MG63 (cell line): ENCODE measurements around the gene IL1RAPL2. TPM values are rescaled to one million over a fixed set of nuclear protein-coding genes. Genes with fewer than 3 reads are reported as not detected.
"Not testable (repeated sequence)": the region's sequence is repeated elsewhere in the genome, so short reads cannot be mapped to it uniquely, and the experiment has no call there.

ENCODE experiments used
- DNase-seq: peaks from one replicate; pipeline ENCODE4 v3.0.0-alpha.2; 2020
- H3K27me3 ChIP-seq: fragments of 250-450 bp; sonication (Bioruptor Pico); 2 replicates; pipeline ENCODE4 v1.5.1; 2020; ENCODE audit warnings: mild to moderate bottlenecking, moderate library complexity
- H3K36me3 ChIP-seq: fragments of 250-450 bp; sonication (Bioruptor Pico); 2 replicates; pipeline ENCODE4 v1.5.1; 2020; ENCODE audit warnings: mild to moderate bottlenecking, moderate library complexity
- H3K4me3 ChIP-seq: fragments of 250-450 bp; sonication (Bioruptor Pico); 2 replicates; pipeline ENCODE4 v1.5.1; 2020; ENCODE audit warnings: mild to moderate bottlenecking, moderate library complexity
- H3K9me3 ChIP-seq: fragments of 250-450 bp; sonication (Bioruptor Pico); 2 replicates; pipeline ENCODE4 v1.5.1; 2020; ENCODE audit warnings: mild to moderate bottlenecking, moderate library complexity
- total RNA-seq: library from RNA; depleted of rRNA; stranded (reverse); fragments of >200 nt; shearing (Covaris generic); gene quantifications from 2 replicates; pipeline ENCODE4 v1.2.3, GENCODE V29; 2014; ENCODE audit warnings: low replicate concordance; rRNA removed

The IL1RAPL2 gene
- total RNA-seq = not detected in 2 replicates

- Histone ChIP-seq H3K27me3 (peaks cover 20% of the 10 kb centered on the region), H3K36me3 (no peaks in the 10 kb centered on the region), H3K9me3 (no peaks in the 10 kb centered on the region), H3K4me3 (no peak within 1 kb of the TSS)
- peak; percentile 4 for DNase-seq
Observed at GRCh38 chrX:104565791-104566680, at the start of gene IL1RAPL2. IL1RAPL2 (plus strand) TSS chrX:104566199.

- no peak overlapping the region for H3K4me3 ChIP-seq
- no peaks in the 10 kb centered on the region for H3K27me3 ChIP-seq
- H3K9me3 ChIP-seq = no peaks in the 10 kb centered on the region
- no peaks in the 10 kb centered on the region for H3K36me3 ChIP-seq
- DNase-seq = no peak
Observed at GRCh38 chrX:104522386-104522785, 43.6 kb upstream of the IL1RAPL2 start.

- no peaks in the 10 kb centered on the region for H3K9me3 ChIP-seq
- no peaks in the 10 kb centered on the region for H3K36me3 ChIP-seq
- H3K27me3 ChIP-seq = no peaks in the 10 kb centered on the region
- H3K4me3 ChIP-seq = no peak overlapping the region
- no peak for DNase-seq
Observed at GRCh38 chrX:104523858-104524257, 42.1 kb upstream of the IL1RAPL2 start.

- no peaks in the 10 kb centered on the region for H3K9me3 ChIP-seq
- H3K36me3 ChIP-seq = no peaks in the 10 kb centered on the region
- no peaks in the 10 kb centered on the region for H3K27me3 ChIP-seq
Observed at GRCh38 chrX:104539081-104539480, 26.9 kb upstream of the IL1RAPL2 start.

GRCh38 chrX:104542447-104542846 lies 23.6 kb upstream of the IL1RAPL2 start:
- not testable (repeated sequence) for H3K9me3 ChIP-seq, DNase-seq, H3K27me3 ChIP-seq, H3K36me3 ChIP-seq, H3K4me3 ChIP-seq

More at GRCh38 chrX:104539081-104539480, 26.9 kb upstream of the IL1RAPL2 start:
- no peak for DNase-seq
- no peak overlapping the region for H3K4me3 ChIP-seq

- H3K36me3 ChIP-seq = no peaks in the 10 kb centered on the region
- H3K27me3 ChIP-seq = peaks cover 20% of the 10 kb centered on the region
- DNase-seq = no peak
- H3K4me3 ChIP-seq = no peak overlapping the region
- no peaks in the 10 kb centered on the region for H3K9me3 ChIP-seq
Observed at GRCh38 chrX:104564335-104564734, 1.7 kb upstream of the IL1RAPL2 start.

GRCh38 chrX:104564921-104565703 lies 887 bp upstream of the IL1RAPL2 start:
- no peak for DNase-seq
- Histone ChIP-seq H3K9me3 (no peaks in the 10 kb centered on the region), H3K27me3 (peaks cover 20% of the 10 kb centered on the region), H3K36me3 (no peaks in the 10 kb centered on the region), H3K4me3 (no peak overlapping the region)

- Histone ChIP-seq H3K4me3 (no peak overlapping the region), H3K36me3 (no peaks in the 10 kb centered on the region), H3K27me3 (peaks cover 20% of the 10 kb centered on the region), H3K9me3 (no peaks in the 10 kb centered on the region)
- peak; percentile 1 for DNase-seq
Observed at GRCh38 chrX:104566681-104567501, 892 bp downstream of the IL1RAPL2 start.

GRCh38 chrX:104567506-104567905 lies 1.5 kb downstream of the IL1RAPL2 start:
- H3K27me3 ChIP-seq = peaks cover 20% of the 10 kb centered on the region
- no peaks in the 10 kb centered on the region for H3K36me3 ChIP-seq
- H3K9me3 ChIP-seq = no peaks in the 10 kb centered on the region
- no peak overlapping the region for H3K4me3 ChIP-seq
- no peak for DNase-seq

GRCh38 chrX:104568304-104568915 lies 2.4 kb downstream of the IL1RAPL2 start:
- DNase-seq = no peak
- Histone ChIP-seq H3K4me3 (no peak overlapping the region), H3K9me3 (no peaks in the 10 kb centered on the region), H3K36me3 (no peaks in the 10 kb centered on the region), H3K27me3 (peaks cover 20% of the 10 kb centered on the region)

- no peak overlapping the region for H3K4me3 ChIP-seq
- H3K36me3 ChIP-seq = no peaks in the 10 kb centered on the region
- H3K27me3 ChIP-seq = no peaks in the 10 kb centered on the region
- no peak for DNase-seq
- no peaks in the 10 kb centered on the region for H3K9me3 ChIP-seq
Observed at GRCh38 chrX:104618106-104618895, 52.3 kb downstream of the IL1RAPL2 start.

GRCh38 chrX:104621781-104622180 lies 55.8 kb downstream of the IL1RAPL2 start:
- Histone ChIP-seq H3K36me3 (no peaks in the 10 kb centered on the region), H3K9me3 (no peaks in the 10 kb centered on the region), H3K4me3 (no peak overlapping the region), H3K27me3 (no peaks in the 10 kb centered on the region)
- no peak for DNase-seq

- DNase-seq = no peak
- H3K36me3 ChIP-seq = no peaks in the 10 kb centered on the region
- no peaks in the 10 kb centered on the region for H3K9me3 ChIP-seq
- no peaks in the 10 kb centered on the region for H3K27me3 ChIP-seq
- no peak overlapping the region for H3K4me3 ChIP-seq
Observed at GRCh38 chrX:104641176-104641575, 75.2 kb downstream of the IL1RAPL2 start.

- Histone ChIP-seq H3K27me3 (no peaks in the 10 kb centered on the region), H3K9me3 (no peaks in the 10 kb centered on the region), H3K36me3 (no peaks in the 10 kb centered on the region), H3K4me3 (no peak overlapping the region)
- no peak for DNase-seq
Observed at GRCh38 chrX:104647084-104647483, 81.1 kb downstream of the IL1RAPL2 start.

- peak; percentile 4 for DNase-seq
- Histone ChIP-seq H3K27me3 (no peaks in the 10 kb centered on the region), H3K4me3 (no peak overlapping the region), H3K9me3 (no peaks in the 10 kb centered on the region), H3K36me3 (no peaks in the 10 kb centered on the region)
Observed at GRCh38 chrX:104659005-104659744, 93.2 kb downstream of the IL1RAPL2 start.
